HCT116 (cell line): ENCODE measurements around the gene SCN10A. TPM values are rescaled to one million over a fixed set of nuclear protein-coding genes. Genes with fewer than 3 reads are reported as not detected.
A peak's percentile ranks its signal among the peaks of the same experiment; 100 is the strongest.

ENCODE experiments used
- ATAC-seq: fragments of 200-7000 bp; cut with Tn5 transposase; 2 replicates; pipeline ENCODE4 v1.9.1; 2020; ENCODE audit warnings: mild to moderate bottlenecking, moderate library complexity
- BruUV-seq: library from RNA; stranded (reverse); fragments of 400-500 nt; replicated peaks from 2 replicates; lab custom pipeline; 2021; lab: Mats Ljungman, UMichigan
- CTCF ChIA-PET: fragments of 300-600 bp; sonication (Branson Sonifier 250); formaldehyde crosslinking; loops from one replicate; lab custom pipeline; 2021; ENCODE audit warnings: antibody characterized with exemption; lab: Charles Lee
- POLR2A ChIA-PET: fragments of 300-600, 350-600 bp; sonication (Branson Sonifier 250); formaldehyde crosslinking; loops from one replicate; lab custom pipeline; 2021; ENCODE audit warnings: antibody characterized with exemption; lab: Charles Lee
- RAD21 ChIA-PET, 2 experiments: fragments of 300-600 bp; sonication (Branson Sonifier 250); formaldehyde crosslinking; loops; one replicate each; lab custom pipeline; 2023; ENCODE audit warnings: low total read pairs in 2 of 2; ENCODE audit not compliant: uncharacterized antibody in 2 of 2, unreplicated experiment in 2 of 2, low non-redundant PET in 1 of 2; lab: Charles Lee
- DNase-seq: peaks from one replicate; pipeline ENCODE4 v3.0.0-alpha.2; 2010; ENCODE audit warnings: low read depth, low spot score
- H2AFZ ChIP-seq: fragments of 200-600 bp; shearing (Covaris generic), sonication (generic); 2 replicates; pipeline ENCODE4 v1.6.1; 2017; ENCODE audit warnings: low read depth, mixed run types, mixed read lengths, antibody characterized with exemption, low read length; ENCODE audit not compliant: poor library complexity, severe bottlenecking
- H3K27ac ChIP-seq: 2 replicates; pipeline ENCODE4 v1.5.1; 2012; ENCODE audit warnings: low read depth, low read length
- H3K27me3 ChIP-seq: fragments of 200-600 bp; sonication (generic); 2 replicates; pipeline ENCODE4 v1.6.1; 2016; ENCODE audit warnings: mixed run types, low read length, mixed read lengths; ENCODE audit not compliant: insufficient read depth
- H3K36me3 ChIP-seq, 2 experiments: fragments of 200-500 bp in 1 of 2; fragments of 200-600 bp in 1 of 2; sonication (Bioruptor generic) in 1 of 2; sonication (generic) in 1 of 2; 2 replicates each; pipeline versions ENCODE4 v1.5.1 to v1.6.1; 2014 to 2016; ENCODE audit warnings: low read length in 2 of 2, inconsistent platforms in 1 of 2, mixed read lengths in 1 of 2, mixed run types in 1 of 2; ENCODE audit not compliant: insufficient read depth in 2 of 2, control insufficient read depth in 1 of 2
- H3K4me1 ChIP-seq, 2 experiments: fragments of 200-600 bp in 1 of 2; sonication (generic) in 1 of 2; 2 replicates each; pipeline versions ENCODE4 v1.5.1 to v1.6.1; 2012 to 2017; ENCODE audit warnings: low read length in 2 of 2, inconsistent platforms in 1 of 2, mild to moderate bottlenecking in 1 of 2, mixed read lengths in 1 of 2, mixed run types in 1 of 2, moderate library complexity in 1 of 2; ENCODE audit not compliant: insufficient read depth in 2 of 2, control insufficient read depth in 1 of 2
- H3K4me2 ChIP-seq: fragments of 200-600 bp; sonication (generic); 2 replicates; pipeline ENCODE4 v1.6.1; 2017; ENCODE audit warnings: mixed run types, low read length, mixed read lengths
- H3K4me3 ChIP-seq, 2 experiments: fragments of 200-600 bp in 1 of 2; sonication (generic) in 1 of 2; replicated peaks in 1 of 2; 2 replicates each; pipeline ENCODE4 v1.5.1; 2011 to 2016; ENCODE audit warnings: low read length in 2 of 2, control low read depth in 1 of 2, low read depth in 1 of 2, mild to moderate bottlenecking in 1 of 2, mixed read lengths in 1 of 2, mixed run types in 1 of 2
- H3K79me2 ChIP-seq: fragments of 200-600 bp; sonication (generic); 2 replicates; pipeline ENCODE4 v1.6.1; 2017; ENCODE audit warnings: mild to moderate bottlenecking, mixed run types, low read length, moderate library complexity, mixed read lengths; ENCODE audit not compliant: insufficient read depth
- H3K9ac ChIP-seq: fragments of 200-600 bp; sonication (generic); 2 replicates; pipeline ENCODE4 v1.6.1; 2016; ENCODE audit warnings: low read length, mixed read lengths
- H3K9me2 ChIP-seq: fragments of 200-600 bp; sonication (generic), shearing (Covaris generic); 2 replicates; pipeline ENCODE4 v1.6.1; 2017; ENCODE audit warnings: mixed run types, mild to moderate bottlenecking, moderate library complexity; ENCODE audit not compliant: insufficient read depth
- H3K9me3 ChIP-seq, 2 experiments: fragments of 200-500 bp in 1 of 2; fragments of 200-600 bp in 1 of 2; sonication (Bioruptor generic) in 1 of 2; sonication (generic) in 1 of 2; 2 replicates each; pipeline ENCODE4 v1.6.1; 2014 to 2017; ENCODE audit warnings: low read length in 2 of 2, mixed read lengths in 2 of 2, inconsistent platforms in 1 of 2, low read depth in 1 of 2, mild to moderate bottlenecking in 1 of 2, mixed run types in 1 of 2, moderate library complexity in 1 of 2; ENCODE audit not compliant: control insufficient read depth in 1 of 2, insufficient read depth in 1 of 2
- H4K20me1 ChIP-seq: fragments of 200-600 bp; sonication (generic), shearing (Covaris generic); 2 replicates; pipeline ENCODE4 v1.6.1; 2017; ENCODE audit warnings: mixed run types, mild to moderate bottlenecking, moderate library complexity; ENCODE audit not compliant: insufficient read depth
- CBX3 ChIP-seq: IDR thresholded peaks from 2 replicates; pipeline ENCODE4 v1.6.1; 2012; ENCODE audit warnings: low read depth
- CEBPB ChIP-seq: IDR thresholded peaks from 2 replicates; pipeline ENCODE4 v1.6.1; 2012; ENCODE audit warnings: low read depth
- POLR2AphosphoS5 ChIP-seq: IDR thresholded peaks from 2 replicates; pipeline ENCODE4 v1.6.1; 2011; ENCODE audit warnings: mild to moderate bottlenecking, low read depth, low read length, moderate library complexity
- REST ChIP-seq: IDR thresholded peaks from 2 replicates; pipeline ENCODE4 v1.6.1; 2012; ENCODE audit warnings: low read depth
- intact Hi-C: fragments of 100-400 bp; cut with micrococcal nuclease; formaldehyde crosslinking; loops from 2 replicates; pipeline ENCODE4 v1.10.0; 2022
- total RNA-seq: library from RNA; stranded (reverse); gene quantifications from one replicate; pipeline ENCODE4 v1.2.1, GENCODE V29; 2021; ENCODE audit not compliant: unreplicated experiment

SCN10A gene
- total RNA-seq, 1 experiment from 2014 or later: not detected

GRCh38 chr3:38756892-38757291 is 59.1 kb downstream of the SCN10A start (continued):
- TF ChIP-seq REST (no peak), CBX3 (no peak), POLR2AphosphoS5 (no peak)
- TF ChIP-seq, all 23 proteins: peak for 0

GRCh38 chr3:38755130-38755529 is 60.9 kb downstream of the SCN10A start:
- ChIA-PET RAD21 (no interaction called here), CTCF (no interaction called here), POLR2A (no interaction called here)
- no peak for ATAC-seq
- DNase-seq: no peak
- Histone ChIP-seq H3K36me3 (no peaks in the 10 kb centered on the region), H3K4me2 (no peak overlapping the region), H3K4me3 (no peak overlapping the region), H3K4me1 (no peaks in the 10 kb centered on the region), H2AFZ (no peak overlapping the region), H3K27me3 (peaks cover 53% of the 10 kb centered on the region), H3K79me2 (no peaks in the 10 kb centered on the region), H3K9ac (no peak overlapping the region), H3K9me3 (no peaks in the 10 kb centered on the region), H3K27ac (no peak overlapping the region), H4K20me1 (no peaks in the 10 kb centered on the region)
- no TSS peak for BruUV-seq
- intact Hi-C loops: no loop called here
- TF ChIP-seq REST (peak; percentile 57), CEBPB (no peak)
- TF ChIP-seq, all 23 proteins: peak for 1
- H3K9me2 ChIP-seq: no peaks in the 10 kb centered on the region
